Stimulated activated effector memory CD8-positive, alpha-beta T cell treated with anti-CD3 and anti-CD28 coated beads, Interleukin-12 subunit alpha, Interleukin-12 subunit beta, amount 100 ng/mL, for 72 hours (primary cell): ENCODE measurements around the gene KRT8.
A peak's percentile ranks its signal among the peaks of the same experiment; 100 is the strongest.
"Not testable (repeated sequence)": the region's sequence is repeated elsewhere in the genome, so short reads cannot be mapped to it uniquely, and the experiment has no call there.

Experiments used
- ATAC-seq: fragments of 150-1000 bp; cut with Tn5 transposase; 2 replicates; pipeline ENCODE4 v1.10.0; 2021
- DNase-seq, 2 donors: peaks; one replicate each; pipeline ENCODE4 v3.0.0; 2021 to 2022; ENCODE audit warnings: low spot score in 2 of 2
- H3K27ac Mint-ChIP-seq: one replicate; pipeline ENCODE4 v1.8.0; 2022; ENCODE audit warnings: mild to moderate bottlenecking, mixed read lengths
- H3K36me3 Mint-ChIP-seq: one replicate; pipeline ENCODE4 v1.8.0; 2022; ENCODE audit warnings: mild to moderate bottlenecking, mixed read lengths
- H3K4me1 Mint-ChIP-seq: one replicate; pipeline ENCODE4 v1.8.0; 2022; ENCODE audit warnings: mixed read lengths
- H3K4me3 Mint-ChIP-seq: one replicate; pipeline ENCODE4 v1.8.0; 2022; ENCODE audit warnings: mild to moderate bottlenecking, mixed read lengths
- H3K9me3 Mint-ChIP-seq: one replicate; pipeline ENCODE4 v1.8.0; 2022; ENCODE audit warnings: mixed read lengths

Gene KRT8

DNA sequence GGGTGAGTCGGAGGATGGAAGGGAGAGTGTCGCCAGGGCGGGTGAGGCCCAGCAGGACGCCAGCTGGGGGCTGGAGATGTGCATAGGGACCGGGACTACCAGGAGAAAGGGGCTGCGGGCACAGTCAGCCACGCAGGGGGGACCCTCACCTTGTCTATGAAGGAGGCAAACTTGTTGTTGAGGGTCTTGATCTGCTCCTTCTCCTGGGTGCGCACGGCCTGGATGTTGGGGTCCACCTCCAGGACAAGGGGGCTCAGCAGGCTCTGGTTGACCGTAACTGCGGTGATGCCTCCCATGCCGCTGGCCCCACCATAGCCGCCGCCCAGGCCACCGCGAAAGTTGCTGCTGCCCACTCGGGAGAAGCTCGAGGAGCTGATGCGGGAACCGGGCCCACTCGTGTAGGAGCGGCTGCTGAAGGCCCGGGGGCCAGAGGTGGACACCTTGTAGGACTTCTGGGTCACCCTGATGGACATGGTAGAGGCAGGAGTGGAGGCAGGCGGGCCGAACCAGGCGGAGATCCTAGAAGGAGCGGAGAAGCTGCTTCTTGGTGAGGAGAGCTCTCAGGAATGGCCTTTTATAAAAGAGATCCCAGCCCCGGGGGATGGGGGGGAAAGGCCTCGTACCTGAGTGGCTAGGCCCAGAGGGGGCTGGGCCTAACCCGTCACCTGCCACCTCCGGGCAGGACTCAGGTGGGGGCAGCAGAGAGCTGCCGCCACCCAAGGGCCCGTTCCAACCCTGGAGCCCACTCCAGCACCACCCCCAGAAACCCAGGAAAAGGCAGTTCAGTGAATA, at the start of gene KRT8:
Gene KRT8 (minus strand): TSS at position 568 of the 792 bp plus-strand sequence. CDS start 95 bp downstream, at position 473.
- not testable (repeated sequence) for H3K36me3 Mint-ChIP-seq, H3K9me3 Mint-ChIP-seq, ATAC-seq, H3K4me1 Mint-ChIP-seq, DNase-seq
- Mint-ChIP-seq H3K27ac (peak within 1 kb of the TSS; percentile 43), H3K4me3 (peak within 1 kb of the TSS; percentile 60)

DNA sequence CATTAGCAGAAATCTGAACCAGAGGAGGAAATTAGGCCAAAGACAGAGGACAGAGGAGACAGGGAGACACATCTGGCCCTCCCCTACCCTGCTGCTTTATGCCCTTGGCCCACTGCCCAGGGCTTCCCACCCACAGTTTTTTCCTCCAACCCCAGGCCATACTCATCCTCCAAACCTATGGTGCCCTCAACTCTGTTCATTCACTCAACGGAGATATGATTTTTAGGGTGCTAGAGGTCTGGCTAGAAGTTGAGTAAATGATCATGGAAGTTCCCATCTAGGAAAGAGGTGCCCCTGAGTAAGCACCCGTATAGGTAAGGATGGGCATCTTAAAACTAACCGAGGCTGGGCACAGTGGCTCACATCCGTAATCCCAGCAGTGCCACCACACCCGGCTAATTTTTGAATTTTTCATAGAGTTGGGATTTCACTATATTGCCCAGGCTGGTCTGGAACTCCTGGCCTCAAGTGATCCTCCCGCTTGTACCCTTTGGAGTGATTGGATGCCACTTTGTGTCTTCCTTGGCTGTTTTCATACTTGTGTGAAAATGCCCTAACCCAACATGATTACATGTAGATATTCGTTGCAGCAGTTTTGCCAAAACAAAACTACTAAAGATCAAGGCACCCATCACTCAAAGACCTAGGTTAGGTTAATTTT, 48.4 kb upstream of the KRT8 start:
- Mint-ChIP-seq H3K4me3 (no peak overlapping the region), H3K4me1 (peaks cover 8% of the 10 kb centered on the region), H3K36me3 (no peaks in the 10 kb centered on the region), H3K27ac (no peak overlapping the region), H3K9me3 (no peaks in the 10 kb centered on the region)
- ATAC-seq (no peak), DNase-seq (no peak)

DNA sequence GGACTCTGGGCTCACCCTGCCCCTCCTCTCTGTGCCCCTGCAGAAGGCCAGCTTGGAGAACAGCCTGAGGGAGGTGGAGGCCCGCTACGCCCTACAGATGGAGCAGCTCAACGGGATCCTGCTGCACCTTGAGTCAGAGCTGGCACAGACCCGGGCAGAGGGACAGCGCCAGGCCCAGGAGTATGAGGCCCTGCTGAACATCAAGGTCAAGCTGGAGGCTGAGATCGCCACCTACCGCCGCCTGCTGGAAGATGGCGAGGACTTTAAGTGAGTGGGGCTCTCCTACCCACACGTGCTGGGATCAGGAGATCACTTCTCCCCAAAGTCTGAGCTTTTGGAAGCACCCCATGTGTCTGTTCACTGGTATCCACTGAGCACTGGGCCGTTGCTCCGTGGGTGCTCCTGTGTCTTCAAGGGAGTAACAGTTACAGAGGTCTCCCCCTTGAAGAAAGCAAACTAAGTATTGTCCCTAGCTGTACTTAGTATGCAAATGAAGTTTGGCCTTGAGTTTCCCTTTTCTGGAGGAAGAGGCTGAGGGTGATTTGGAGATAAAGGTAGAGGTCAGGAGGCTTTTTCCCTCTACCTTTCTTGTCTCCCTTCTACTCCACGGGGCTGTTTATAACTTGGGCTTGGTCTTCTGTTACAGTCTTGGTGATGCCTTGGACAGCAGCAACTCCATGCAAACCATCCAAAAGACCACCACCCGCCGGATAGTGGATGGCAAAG, 47.4 kb upstream of the KRT8 start:
- no peak for ATAC-seq
- Mint-ChIP-seq H3K9me3 (no peaks in the 10 kb centered on the region), H3K4me1 (peaks cover 8% of the 10 kb centered on the region), H3K4me3 (no peak overlapping the region), H3K36me3 (no peaks in the 10 kb centered on the region), H3K27ac (no peak overlapping the region)
- DNase-seq, result no peak

- no peak for ATAC-seq
- no peaks in the 10 kb centered on the region for H3K36me3 Mint-ChIP-seq
- no peak overlapping the region for H3K27ac Mint-ChIP-seq
- H3K4me3 Mint-ChIP-seq, result no peak overlapping the region
- H3K4me1 Mint-ChIP-seq, result peaks cover 8% of the 10 kb centered on the region
- no peak for DNase-seq
- no peaks in the 10 kb centered on the region for H3K9me3 Mint-ChIP-seq
Observed at GRCh38 chr12:52951640-52952039, 46.8 kb upstream of the KRT8 start.

- no peak for ATAC-seq
- Mint-ChIP-seq H3K27ac (no peak overlapping the region), H3K4me3 (no peak overlapping the region), H3K9me3 (no peaks in the 10 kb centered on the region), H3K36me3 (no peaks in the 10 kb centered on the region), H3K4me1 (peaks cover 8% of the 10 kb centered on the region)
- no peak for DNase-seq
Observed at GRCh38 chr12:52951126-52951525, 46.2 kb upstream of the KRT8 start.

- DNase-seq (no peak), ATAC-seq (no peak)
- no peaks in the 10 kb centered on the region for H3K9me3 Mint-ChIP-seq
- H3K4me1 Mint-ChIP-seq, result peaks cover 8% of the 10 kb centered on the region
- no peak overlapping the region for H3K27ac Mint-ChIP-seq
- H3K4me3 Mint-ChIP-seq, result no peak overlapping the region
- H3K36me3 Mint-ChIP-seq, result no peaks in the 10 kb centered on the region
Observed at GRCh38 chr12:52950553-52950952, 45.7 kb upstream of the KRT8 start.

DNA sequence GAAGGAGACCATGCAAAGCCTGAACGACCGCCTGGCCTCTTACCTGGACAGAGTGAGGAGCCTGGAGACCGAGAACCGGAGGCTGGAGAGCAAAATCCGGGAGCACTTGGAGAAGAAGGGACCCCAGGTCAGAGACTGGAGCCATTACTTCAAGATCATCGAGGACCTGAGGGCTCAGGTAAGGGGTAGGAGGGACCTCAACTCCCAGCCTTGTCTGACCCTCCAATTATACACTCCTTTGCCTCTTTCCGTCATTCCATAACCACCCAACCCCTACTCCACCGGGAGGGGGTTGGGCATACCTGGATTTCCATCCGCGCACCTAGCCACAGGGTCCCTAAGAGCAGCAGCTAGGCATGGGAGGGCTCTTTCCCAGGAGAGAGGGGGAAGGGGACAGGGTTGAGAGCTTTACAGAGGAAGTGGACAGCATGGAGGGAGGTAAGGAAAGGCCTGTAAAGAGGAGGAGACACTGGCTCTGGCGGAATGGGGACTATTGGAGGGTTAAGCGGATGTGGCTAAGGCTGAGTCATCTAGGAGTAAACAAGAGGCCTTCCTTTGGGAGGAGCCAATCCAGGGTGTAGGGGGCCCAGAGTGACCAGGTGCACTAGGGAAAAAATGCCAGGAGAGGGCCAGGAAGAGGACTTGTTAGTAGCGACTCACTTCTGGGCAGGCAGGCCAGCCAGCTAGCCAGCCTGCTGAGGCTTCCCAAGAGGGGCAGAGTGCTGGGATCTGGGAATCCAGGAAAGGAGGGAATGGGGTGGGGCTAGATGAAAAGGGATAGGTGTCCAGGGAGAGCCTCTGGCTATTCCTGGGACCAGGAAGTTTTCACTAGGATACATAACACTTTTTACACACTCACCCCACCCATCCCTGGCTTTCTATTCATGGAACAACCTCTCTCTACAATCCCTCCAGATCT, 44.8 kb upstream of the KRT8 start:
- H3K27ac Mint-ChIP-seq, result no peak overlapping the region
- DNase-seq (no peak), ATAC-seq (no peak)
- H3K4me3 Mint-ChIP-seq, result peak overlapping the region; percentile 67
- no peaks in the 10 kb centered on the region for H3K9me3 Mint-ChIP-seq
- peaks cover 8% of the 10 kb centered on the region for H3K4me1 Mint-ChIP-seq
- H3K36me3 Mint-ChIP-seq, result no peaks in the 10 kb centered on the region

GRCh38 chr12:52947738-52948423, 43.0 kb upstream of the KRT8 start:
- ATAC-seq (no peak), DNase-seq (no peak)
- peak overlapping the region; percentile 67 for H3K4me3 Mint-ChIP-seq
- H3K9me3 Mint-ChIP-seq, result no peaks in the 10 kb centered on the region
- H3K4me1 Mint-ChIP-seq, result peaks cover 8% of the 10 kb centered on the region
- H3K36me3 Mint-ChIP-seq, result no peaks in the 10 kb centered on the region
- H3K27ac Mint-ChIP-seq, result peak overlapping the region; percentile 46

- no peaks in the 10 kb centered on the region for H3K36me3 Mint-ChIP-seq
- no peak for DNase-seq
- ATAC-seq, result no peak
- peaks cover 8% of the 10 kb centered on the region for H3K4me1 Mint-ChIP-seq
- H3K9me3 Mint-ChIP-seq, result no peaks in the 10 kb centered on the region
- H3K4me3 Mint-ChIP-seq, result no peak overlapping the region
- no peak overlapping the region for H3K27ac Mint-ChIP-seq
Observed at GRCh38 chr12:52946797-52947547, 42.1 kb upstream of the KRT8 start.

DNA sequence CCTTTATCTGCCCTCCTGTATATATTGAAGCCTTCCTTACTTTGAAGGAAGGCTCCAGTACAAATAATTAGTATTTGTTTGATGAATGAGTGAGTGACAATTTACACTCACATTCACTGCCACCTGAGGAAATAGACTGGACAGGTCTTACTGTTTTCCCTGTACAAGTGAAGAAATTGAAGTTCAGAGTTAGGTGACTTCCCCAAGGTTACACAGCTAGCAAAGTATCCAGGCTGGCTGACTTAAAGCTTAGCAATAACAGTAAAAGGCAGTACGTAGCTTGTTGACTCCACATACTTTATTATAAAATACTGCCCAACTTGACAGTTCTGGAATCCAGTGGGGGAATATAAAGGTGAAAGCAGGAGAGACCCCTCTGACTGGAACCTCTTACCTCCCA, 41.5 kb upstream of the KRT8 start:
- Mint-ChIP-seq H3K4me1 (peaks cover 8% of the 10 kb centered on the region), H3K36me3 (no peaks in the 10 kb centered on the region), H3K9me3 (no peaks in the 10 kb centered on the region), H3K4me3 (no peak overlapping the region), H3K27ac (no peak overlapping the region)
- DNase-seq, result no peak
- ATAC-seq, result no peak

DNA sequence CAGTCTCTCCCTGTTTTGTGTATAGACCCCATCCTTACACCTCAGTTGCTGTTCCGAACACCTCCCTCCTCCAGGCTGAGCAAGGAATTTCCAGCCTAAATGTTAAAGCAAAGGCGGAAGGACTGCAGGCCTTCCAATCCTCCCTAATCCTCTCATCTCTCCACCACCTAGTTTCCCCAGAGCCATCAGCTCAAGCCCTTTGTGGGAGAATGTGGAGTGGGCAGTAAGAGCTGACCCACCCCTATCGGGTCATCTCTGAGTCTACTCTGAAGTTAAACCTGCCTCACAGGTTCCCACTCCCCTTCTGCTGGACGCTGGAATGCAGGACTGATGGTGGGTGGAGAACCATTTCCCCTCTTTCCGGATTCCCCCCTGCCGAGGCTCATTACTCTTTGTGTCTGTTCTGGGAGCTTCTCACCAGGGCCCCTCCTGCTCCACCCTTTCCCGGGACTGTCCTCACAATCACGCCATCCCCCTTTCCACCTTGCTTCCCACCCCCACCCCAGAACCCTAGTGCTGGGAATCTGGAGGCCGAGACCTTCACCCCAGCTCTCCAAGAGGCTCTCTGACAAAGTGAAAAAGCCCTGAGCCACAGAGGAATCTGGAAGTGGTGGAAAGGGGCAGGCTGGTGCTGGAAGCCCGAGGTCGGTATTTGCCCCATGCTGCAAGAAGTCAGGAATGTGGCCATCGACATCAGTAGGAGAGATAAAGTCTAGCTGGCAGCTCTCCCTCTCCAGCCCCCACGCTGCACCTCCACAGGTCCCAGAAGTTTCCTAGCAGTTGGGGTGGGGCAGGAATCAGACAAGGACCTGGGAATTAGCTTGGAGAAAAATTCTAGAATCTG, 40.7 kb upstream of the KRT8 start:
- Mint-ChIP-seq H3K27ac (peak overlapping the region; percentile 43), H3K36me3 (no peaks in the 10 kb centered on the region), H3K4me1 (peaks cover 8% of the 10 kb centered on the region), H3K4me3 (no peak overlapping the region), H3K9me3 (no peaks in the 10 kb centered on the region)
- ATAC-seq, result no peak
- no peak for DNase-seq

DNA sequence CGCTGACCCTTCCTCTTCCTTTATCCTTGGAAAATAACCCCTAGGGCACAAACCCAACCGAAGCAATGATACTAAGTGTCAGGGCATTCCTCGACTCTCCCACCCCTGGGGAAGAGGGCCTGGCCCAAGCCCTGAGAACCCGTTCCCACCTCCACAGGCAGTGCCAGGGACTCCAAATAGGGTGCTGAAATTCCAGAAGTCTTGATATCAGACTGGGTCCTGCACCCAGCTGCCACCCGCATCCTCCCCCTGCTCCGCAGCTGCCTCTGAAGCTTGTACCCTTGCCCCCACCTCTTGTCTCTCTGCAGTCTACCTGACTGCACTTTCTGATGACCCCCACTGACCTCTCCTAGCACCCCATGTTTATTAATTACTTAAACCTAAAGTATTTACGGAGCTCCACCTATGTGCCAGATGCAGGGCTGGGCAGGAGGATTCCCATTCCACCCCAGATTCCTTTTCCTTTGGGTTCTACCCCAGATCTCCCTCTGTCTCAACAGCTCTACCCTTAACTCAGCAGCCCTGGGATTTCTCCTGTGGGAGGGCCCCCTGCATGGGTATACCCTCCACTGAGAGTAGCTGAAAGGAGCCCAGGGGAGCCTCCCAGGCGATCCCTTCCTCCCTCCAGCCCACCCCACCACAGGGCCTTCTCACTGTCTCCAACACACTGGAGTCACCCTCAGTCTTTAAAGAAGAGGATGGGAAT, 40.0 kb upstream of the KRT8 start:
- peaks cover 6% of the 10 kb centered on the region for H3K4me1 Mint-ChIP-seq
- H3K36me3 Mint-ChIP-seq, result no peaks in the 10 kb centered on the region
- H3K4me3 Mint-ChIP-seq, result no peak overlapping the region
- peak overlapping the region; percentile 43 for H3K27ac Mint-ChIP-seq
- H3K9me3 Mint-ChIP-seq, result peaks cover 1% of the 10 kb centered on the region
- DNase-seq (no peak), ATAC-seq (no peak)

DNA sequence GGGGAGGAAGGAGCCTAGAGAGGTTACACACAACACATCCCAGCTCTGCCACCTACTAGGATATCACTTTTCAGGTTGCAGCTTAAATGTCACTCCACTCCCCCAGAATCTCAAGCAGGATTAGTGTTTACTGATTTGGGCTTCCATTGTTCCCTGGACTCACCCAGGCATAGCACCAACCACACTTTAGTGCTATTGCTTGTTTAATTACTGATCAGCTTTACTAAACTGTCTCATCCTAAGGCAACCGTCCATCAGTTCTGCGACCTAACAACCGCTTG, 38.0 kb upstream of the KRT8 start:
- H3K27ac Mint-ChIP-seq, result no peak overlapping the region
- DNase-seq (no peak), ATAC-seq (no peak)
- H3K4me3 Mint-ChIP-seq, result no peak overlapping the region
- no peaks in the 10 kb centered on the region for H3K36me3 Mint-ChIP-seq
- peaks cover 2% of the 10 kb centered on the region for H3K9me3 Mint-ChIP-seq
- no peaks in the 10 kb centered on the region for H3K4me1 Mint-ChIP-seq
